GM19328 (cell line): Measurements from ENCODE around the gene ANKS3.
"Not testable (repeated sequence)": the region's sequence is repeated elsewhere in the genome, so short reads cannot be mapped to it uniquely, and the experiment has no call there.

Experiments
- ATAC-seq: cut with Tn5 transposase; IDR thresholded peaks from one replicate; pipeline ENCODE4 v1.9.1; 2021; ENCODE audit warnings: mild to moderate bottlenecking, moderate library complexity; ENCODE audit not compliant: unreplicated experiment

Gene ANKS3

GRCh38 chr16:4654011-4654963, 79.8 kb downstream of the ANKS3 start:
- no peak for ATAC-seq

- ATAC-seq: no peak
These were observed 81.5 kb downstream of the ANKS3 start for GRCh38 chr16:4652561-4652960.

DNA sequence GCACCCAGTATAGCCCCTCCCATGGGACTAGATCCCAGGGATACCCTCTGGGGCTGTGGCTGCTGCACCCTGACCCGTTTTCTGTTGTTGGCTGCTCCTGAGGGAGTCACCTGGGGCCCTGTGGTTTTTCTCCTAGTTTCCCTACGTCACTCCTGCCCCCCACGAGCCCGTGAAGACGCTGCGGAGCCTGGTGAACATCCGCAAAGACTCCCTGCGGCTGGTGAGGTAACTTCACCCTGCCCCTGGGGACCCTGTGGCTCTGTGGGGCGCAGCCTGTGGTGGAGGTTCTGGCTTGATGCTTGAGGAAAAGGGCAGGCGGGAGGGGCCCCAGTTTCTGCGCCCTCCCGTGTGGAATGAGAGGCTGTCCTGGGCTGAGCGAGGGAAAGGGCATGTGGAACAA, 82.2 kb downstream of the ANKS3 start:
- no peak for ATAC-seq

DNA sequence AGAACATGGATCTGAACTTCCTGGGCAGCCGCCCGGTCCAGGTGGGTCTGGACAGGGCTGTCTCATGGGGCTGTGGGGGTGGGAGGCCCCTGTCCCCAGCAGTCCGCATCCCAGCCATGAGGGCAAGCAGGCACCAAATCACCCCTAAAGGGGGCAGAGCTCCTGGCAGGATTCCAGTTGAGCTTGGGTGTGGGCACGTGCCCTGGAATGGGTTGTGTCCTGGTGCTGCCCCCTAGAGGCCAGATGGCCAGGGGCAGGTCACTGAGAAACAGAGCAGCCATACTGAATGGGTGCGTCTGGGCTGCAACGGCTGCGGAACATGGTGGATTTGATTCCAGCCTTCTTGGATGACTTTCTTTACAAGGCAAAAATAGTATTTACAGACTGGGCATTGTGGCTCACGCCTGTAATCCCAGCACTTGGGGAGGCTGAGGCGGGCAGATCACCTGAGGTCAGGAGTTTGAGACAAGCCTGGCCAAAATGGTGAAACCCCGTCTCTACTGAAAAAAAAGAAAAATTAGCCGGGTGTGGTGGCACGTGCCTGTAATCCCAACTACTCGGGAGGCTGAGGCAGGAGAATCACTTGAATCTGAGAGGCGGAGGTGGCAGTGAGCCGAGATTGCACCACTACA, 83.5 kb downstream of the ANKS3 start:
- ATAC-seq: not testable (repeated sequence)

DNA sequence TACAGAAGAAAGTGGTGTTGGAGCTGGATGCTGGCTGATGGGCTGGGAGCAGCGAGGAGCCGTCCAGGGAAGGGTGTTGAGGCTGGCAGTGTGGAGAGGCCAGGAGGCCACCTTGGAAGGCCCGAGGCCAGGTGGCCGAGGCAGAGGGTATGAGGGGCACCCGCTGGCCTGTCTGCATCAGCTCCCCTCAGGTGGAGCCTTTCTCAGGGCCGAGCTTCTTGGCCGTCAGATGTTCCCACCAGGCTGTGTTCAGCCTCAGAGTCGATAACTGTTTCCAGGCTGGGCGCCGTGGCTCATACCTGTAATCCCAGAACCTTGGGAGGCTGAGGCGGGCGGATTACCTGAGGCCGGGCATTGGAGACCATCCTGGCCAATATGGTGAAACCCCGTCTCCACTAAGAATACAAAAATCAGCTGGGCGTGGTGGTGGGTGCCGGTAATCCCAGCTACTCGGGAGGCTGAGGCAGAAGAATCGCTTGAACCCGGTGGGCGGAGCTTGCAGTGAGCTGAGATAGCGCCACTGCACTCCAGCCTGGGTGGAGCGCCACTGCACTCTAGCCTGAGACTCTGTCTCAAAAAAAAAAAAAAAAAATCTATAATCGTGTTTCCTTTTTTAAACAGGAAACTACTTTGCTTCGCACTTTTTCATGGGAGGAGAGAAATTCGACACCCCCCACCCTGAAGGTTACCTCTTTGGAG, 84.2 kb downstream of the ANKS3 start:
- ATAC-seq: no peak

GRCh38 chr16:4648917-4649316, 85.2 kb downstream of the ANKS3 start:
- no peak for ATAC-seq

DNA sequence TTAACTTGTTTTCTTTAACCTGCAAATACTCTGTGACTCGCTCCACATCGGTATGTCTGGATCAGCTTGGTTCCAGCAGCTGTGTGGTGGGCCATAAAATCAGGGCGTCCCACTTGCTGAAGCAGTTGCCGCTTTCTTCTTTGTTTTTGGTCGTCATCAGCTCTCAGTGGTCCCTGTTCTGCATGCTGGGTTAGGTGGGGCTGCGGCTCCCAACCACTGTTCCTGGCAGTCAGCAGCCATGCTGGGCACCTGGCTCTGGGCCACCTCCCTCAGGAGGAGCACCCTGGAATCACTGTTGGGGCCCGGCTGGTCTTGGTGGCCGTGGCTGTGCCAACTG, 86.5 kb downstream of the ANKS3 start:
- ATAC-seq: no peak

DNA sequence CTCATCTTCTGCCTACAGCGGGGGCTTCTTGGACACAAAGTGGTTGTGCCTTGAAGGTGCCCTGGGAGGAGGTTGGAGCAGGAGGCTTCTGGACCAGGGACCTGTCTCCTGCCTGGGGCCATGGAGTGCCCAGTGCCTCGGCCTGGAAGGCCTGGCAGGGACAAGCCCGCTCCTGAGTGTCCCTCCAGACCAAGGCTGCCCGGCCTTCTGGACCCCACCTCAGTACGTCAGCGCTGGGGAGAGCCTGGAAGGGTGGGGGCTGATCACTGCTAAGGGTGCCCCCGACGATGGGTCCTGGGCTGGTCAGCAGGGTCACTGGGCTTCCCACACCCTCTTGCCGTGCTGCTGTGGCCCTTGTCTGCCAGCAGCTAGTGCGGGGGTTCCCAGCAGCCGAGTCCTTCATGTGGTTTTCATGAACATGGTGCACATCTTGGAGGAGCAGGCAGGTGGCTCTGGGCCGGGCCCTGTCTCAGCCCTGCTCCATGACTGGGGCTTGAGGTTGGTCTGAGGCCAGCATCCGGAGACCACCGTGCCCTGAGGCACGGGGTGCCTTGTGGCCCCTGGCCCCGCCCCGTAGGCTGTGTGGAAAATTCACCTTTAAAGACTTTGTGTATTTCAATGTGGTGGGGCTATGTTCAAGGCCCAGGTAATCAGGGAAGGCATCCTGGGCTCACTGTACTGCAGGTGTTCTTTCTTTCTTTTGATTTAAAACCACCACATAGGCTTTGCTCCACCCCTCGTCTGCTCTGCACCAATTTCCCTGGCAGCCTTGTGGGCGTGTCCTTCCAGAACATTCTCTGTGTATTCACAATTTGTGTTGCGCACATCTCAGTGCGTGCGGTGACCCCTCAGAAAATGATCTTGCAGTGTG, 87.1 kb downstream of the ANKS3 start:
- no peak for ATAC-seq
